Endometrial microvascular endothelial cells (primary cell): Measurements from ENCODE around the gene DNAI1. TPM values are rescaled to one million over a fixed set of nuclear protein-coding genes. Genes with fewer than 3 reads are reported as not detected.

Source experiments
- in situ Hi-C: cut with HindIII; loops from 2 replicates; pipeline ENCODE4 v1.10.0; 2017; ENCODE audit warnings: low sequenced_read_pairs, low pct_unique_long_range_greater_than_20kb; ENCODE audit errors: inconsistent ontology term
- total RNA-seq: library from RNA; depleted of rRNA; stranded (reverse); fragments of >200 nt; gene quantifications from one replicate; pipeline ENCODE4 v1.2.3, GENCODE V29; 2015; ENCODE audit errors: inconsistent ontology term

Gene DNAI1
- total RNA-seq, 1 donor from 2014 or later = not detected

DNA sequence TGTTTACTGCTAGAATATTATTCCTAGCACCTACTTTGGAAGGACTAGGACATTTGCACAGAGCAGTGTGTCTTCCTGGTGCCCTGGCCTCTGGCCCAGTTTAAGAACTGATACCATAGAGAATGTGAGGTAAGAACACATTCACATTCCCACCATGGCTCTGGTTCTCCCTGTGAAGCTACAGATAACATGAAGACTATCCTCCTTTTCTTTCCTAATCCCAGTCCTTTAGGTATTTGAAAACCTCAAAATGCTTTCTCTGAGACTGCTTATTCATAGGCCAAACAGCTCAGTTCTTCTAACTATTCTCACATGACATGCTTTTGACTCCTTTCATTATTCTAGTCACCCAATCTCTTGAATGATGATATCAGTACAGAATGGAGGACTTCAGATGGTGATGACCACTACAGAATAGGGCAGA, 12.1 kb upstream of the DNAI1 start:
- in situ Hi-C loops = no loop called here

DNA sequence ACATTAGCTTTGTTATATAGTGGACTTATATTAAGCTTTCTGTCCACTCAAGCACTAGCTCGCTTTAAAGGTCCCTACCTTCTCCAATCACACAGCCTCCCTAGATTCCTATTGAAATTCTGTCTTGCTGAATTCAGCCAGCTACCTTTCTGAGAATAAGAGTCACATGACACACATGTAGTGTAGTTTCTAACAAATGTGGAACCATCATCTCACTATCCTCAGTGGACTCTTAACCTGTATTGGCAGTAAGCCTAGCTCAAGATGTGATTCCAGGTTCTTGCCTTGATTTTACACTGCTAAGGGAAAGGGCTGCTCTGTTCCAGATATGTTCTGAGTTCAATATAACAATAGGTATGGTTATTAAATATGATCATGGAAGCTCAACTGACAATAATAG, 11.7 kb upstream of the DNAI1 start:
- in situ Hi-C loops = no loop called here

DNA sequence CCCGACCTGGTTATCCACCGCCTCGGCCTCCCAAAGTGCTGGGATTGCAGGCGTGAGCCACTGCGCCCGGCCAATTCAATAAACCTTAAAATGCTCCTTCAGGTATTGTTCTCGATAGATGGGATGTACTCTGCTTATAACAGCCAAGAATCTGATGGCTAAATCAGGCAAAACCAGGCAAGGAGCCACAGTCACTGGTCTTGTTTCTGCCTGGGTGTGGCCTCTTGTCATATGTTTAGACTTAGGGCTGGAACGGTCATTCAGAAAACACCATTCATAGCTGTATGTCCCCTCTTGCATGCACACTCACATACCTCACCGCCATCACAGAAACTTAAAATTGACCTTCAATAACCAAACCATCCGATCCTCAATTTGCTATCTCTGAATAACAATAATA, 8.0 kb upstream of the DNAI1 start:
- in situ Hi-C loops = no loop called here

DNA sequence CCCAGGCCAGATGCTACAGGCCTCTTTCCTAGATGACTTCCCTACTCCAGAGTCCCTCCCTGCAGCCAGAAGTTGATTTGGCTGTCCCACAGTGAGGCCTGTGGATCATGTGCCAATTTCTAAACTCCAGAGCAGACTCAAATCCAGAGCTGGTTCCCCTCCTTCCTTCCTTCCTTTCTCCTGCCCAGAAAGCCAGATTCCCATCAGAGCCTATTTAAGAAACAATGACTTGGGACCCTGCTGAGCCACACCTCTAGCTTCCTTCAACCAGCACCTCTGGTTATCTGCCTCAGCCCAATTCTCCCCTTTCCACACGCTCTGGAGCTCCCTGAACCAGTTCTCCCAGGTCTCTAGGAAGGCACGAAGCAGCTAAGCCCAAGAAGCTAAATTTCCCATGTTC, 7.5 kb upstream of the DNAI1 start:
- in situ Hi-C loops = no loop called here

DNA sequence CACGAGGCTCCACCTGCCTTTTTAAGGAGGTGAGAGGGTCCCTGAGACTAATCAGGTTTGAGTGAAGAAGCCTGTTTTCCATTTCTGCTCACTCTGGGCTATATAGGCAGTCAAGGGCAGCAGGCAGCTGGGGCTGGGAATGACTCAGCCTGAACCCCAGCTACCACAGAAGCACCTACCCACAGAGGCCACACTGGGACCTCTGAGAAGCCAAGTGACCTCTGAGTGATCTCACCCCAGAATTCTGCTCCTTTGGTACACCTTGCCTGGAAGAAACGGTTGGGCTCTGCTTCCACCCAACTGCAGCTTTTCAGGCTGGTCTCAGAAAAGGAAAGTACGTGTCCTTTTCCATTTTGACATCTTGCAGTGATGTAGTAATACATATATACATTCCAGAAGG, 7.1 kb upstream of the DNAI1 start:
- in situ Hi-C loops = no loop called here

DNA sequence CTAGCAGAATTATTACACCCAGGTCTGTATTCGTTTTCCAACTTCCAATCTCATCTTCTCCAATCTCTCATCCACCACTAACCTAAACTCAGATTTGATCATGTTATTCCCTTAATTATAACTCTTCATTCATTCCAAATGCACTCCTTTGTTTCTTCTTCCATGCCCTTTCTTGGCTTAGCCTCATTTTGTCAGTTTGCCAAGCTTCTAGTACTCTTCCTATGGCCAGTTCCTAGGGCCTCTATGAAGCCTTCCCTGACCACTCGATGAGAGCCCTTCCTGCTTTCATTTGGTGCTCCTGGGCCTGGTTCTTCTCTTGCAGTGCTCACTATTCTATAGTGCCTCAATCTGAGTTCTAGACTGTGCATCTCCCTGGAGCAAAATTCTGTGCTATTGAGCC, 6.0 kb upstream of the DNAI1 start:
- in situ Hi-C loops = no loop called here

DNA sequence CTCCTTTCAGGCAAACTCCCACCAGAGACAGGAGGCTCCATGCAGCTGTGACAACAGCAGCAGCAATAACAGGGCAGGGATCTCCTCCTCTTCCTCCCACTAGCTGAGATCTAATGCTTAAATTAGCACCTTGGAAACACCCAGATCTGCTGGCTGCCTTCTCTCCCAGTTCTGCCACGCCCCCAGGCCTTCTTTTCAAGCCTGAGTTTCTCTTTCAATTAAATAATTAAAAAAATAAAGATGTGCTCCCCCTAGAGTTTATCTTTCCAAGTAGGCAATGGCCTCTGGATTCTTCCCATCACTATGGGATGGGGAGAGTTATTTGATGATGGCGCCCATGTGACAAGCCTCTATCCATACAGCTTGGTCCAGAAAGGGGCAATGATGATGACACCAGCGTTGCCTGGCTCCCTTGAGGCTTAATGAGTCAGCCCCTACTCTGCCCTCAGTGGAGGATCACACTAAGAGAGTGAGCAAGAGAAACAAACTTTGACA, 4.0 kb upstream of the DNAI1 start:
- in situ Hi-C loops = no loop called here

DNA sequence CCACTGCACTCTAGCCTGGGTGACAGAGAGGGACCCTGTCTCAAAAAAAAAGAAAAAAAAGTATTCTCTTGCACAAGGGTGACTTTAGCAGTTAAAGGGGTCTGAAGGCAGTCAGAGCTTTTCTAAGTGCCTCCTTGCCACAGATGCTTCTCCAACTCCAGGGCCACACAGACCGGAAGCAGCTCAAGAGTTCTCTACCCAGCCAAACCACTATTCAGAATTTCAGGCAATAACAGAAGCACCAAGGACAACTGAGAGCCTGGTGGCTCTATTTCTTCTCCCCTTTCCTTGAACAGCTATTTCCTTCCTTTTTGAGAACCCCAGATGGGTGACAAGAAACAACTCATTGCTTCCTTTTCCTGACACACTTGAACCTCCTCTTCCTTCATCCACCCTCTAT, 2.5 kb upstream of the DNAI1 start:
- in situ Hi-C loops = no loop called here

DNA sequence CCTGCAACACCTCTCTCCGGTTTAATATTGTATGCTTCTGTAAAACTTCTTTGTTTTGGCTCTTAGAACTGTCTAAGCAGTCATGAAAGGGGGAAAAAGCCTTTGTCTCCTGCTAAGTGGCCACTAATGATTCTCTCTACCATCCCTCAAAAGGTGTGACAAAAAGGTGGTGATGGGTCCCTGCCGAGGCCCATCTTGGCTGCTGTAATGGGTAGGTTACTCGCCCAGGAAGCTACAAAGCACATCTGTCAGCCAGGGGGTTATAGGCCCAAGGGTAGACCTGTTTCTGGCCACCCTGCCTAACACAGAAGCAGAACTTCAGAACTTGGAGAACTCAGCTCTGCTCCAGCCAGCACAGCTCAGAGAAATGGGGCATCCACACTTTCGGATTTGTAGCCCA, 1.9 kb upstream of the DNAI1 start:
- in situ Hi-C loops = no loop called here

DNA sequence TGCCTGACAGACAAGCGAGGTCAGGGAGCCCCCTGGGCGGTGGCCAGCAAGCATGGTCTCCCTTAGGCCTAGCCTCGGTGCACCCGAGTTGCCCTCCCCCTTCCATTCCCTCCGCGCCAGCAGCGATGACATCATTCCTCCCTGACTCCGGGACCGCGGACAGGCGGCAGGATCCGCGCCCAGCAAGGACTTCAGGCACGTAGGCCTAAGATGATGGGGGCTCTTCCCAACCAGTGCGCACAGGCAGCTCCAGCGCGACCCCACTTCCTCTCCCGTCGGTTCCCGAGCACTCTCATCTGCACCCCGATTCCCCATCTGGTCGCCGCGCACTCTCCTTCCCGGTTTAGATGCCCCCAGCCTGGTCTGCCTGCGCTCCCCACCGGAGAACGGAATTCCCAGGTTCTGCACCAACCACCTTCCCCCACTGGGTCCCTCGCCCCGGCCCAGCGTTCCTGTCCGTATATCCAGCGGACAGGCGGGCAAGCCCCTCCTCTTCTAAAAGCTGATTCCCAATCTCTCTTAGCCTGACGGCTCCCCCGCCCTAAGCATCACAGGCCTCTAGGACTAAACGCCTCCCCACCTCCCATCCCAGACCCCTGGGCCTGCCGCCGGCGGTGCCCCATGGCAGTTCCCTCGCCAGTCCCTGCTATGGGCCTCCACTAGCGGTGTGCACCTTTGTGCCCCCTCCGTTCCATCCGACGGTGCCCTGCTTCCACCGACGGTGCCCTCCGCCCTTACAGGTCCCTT, 1.2 kb upstream of the DNAI1 start:
- in situ Hi-C loops = no loop called here

DNA sequence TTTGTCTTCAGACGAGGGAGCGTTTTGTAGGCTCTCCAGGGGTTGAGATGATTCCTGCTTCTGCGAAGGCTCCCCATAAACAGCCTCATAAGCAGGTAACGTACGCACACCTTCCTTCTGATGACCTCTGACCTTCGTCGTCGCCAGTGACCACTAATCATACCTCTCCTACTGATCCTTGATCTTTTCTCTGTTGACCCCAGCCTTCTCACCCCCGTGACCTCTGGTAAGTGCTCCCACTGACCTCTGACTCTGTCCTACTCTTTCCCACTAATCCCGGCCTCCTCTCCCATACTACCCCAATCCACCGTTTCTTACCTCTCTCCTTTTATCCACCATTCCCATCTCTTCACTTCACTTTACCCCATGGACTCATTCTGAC, 345 bp downstream of the DNAI1 start:
- in situ Hi-C loops = no loop called here

DNA sequence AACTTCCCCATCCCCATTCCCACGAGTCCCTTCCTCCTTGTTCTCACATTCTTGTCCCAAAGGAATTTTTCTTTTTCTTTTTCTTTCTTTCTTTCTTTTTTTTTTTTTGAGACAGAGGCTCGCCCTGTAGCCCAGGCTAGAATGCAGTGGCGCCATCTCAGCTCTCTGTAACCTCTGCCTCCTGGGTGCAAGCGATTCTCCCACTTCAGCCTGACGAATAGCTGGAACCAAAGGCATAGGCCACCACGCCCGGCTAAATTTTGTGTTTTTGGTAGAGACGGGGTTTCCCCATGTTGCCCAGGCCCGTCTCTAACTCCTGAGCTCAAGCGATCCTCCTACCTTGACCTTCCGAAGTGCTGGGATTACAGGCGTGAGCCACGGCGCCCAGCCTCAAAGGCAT, 751 bp downstream of the DNAI1 start:
- in situ Hi-C loops = no loop called here

DNA sequence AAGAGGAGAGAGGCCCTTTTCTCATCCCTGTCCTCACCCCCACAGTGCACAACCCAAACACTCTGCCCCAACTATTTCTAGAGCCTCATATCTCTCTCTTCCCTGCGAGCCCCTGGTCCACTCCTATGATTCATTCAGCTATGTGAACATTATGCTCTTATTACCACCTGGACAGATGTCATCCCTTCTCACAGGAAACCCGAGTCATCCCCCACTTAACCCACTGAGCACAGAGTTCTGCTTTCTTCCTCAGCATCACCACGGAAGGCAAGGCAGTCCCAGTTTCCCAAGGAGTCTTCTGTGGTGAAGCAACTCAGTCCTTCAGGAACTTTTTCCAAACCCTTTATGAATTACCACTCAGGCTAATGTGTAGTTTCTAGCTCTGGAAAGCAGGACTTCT, 1.3 kb downstream of the DNAI1 start:
- in situ Hi-C loops = no loop called here

DNA sequence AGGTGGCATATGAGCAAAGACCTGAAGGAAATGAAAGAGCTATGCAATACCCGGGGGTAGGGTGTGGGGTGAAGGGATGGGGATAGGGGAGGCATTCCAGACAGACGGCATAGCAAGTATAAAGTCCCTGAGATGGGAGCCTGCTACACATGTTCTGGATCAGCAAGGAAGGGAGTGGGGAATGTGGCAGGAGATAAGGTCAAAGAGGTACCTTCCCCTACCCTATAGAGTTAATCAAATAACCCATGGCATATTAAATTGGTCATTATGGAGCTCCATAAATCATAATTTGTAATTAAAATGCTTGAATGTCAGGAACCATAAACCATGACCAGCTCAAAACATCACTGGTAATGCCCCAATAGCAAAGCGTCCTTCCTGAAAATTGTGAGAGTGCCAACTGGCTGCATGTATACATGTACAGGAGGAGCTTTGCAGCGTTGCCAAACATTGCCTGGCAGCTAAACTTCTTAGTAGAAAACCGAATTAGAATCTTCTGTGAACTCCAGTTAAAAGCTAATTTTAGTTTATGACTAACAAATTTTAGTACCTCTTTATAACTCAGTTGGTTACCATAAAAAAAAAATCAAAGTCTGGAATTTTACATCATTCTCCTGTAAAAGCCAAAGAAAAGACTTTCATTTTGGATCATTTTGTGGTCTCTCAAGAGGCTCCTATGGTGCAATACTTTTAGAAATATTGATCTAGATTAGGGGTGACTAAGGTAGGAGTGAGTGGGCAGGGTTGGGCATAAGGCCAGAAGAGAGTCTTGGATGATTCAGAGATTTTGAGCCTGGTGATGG, 4.7 kb downstream of the DNAI1 start:
- in situ Hi-C loops = no loop called here

DNA sequence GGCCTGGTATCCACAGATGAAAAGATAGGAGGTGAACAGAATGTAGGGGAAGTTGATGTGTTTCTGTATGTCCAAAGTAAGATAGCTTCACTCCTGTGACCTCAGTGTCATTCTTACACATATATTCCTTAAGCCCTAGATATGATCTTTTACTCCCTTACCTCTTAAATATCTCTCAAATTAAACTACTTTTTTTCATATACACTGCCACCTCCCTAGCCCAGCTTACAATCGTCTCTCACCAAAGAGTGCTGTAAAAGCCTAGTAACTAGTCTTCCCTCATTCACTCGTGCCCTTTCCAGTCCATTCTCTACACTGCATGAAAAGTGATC, 5.3 kb downstream of the DNAI1 start:
- in situ Hi-C loops = no loop called here

DNA sequence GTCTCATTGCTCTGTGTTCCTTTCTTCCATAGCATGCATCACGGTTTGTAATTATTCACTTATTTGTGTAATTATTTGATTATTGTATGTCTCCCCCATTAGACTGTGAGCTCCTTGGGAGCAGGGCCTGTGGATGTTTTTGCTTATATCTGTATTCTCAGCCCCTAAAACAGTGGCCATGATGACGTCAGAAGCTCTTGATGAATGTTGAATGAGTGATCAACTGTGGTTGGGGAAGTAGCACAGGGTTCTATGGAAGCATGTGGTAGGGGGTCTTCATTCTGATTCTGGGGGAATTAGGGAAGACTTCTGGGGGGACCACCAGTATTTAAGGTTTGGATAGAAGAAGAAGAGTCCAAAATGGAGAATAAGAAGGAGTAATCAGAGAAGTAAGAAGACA, 6.0 kb downstream of the DNAI1 start:
- in situ Hi-C loops = no loop called here

DNA sequence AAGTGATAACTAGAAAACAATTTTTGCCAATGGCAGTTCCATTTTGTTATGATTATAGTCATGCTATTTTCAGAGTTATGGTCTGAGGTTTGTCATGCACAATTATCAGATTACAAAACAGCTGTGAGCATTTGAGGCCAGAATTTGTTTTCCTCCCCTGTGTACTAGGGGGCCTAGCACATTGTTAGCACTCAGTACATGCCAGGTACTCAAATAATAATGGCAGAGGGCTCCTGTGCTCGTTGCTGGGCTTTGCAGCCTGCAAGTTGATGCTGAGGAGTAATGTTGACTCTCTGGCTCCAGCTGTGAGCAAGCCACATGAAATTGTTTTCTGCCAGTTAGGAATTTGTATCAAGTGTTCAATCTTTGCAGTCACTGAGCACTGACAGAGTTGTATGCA, 6.9 kb downstream of the DNAI1 start:
- in situ Hi-C loops = no loop called here

DNA sequence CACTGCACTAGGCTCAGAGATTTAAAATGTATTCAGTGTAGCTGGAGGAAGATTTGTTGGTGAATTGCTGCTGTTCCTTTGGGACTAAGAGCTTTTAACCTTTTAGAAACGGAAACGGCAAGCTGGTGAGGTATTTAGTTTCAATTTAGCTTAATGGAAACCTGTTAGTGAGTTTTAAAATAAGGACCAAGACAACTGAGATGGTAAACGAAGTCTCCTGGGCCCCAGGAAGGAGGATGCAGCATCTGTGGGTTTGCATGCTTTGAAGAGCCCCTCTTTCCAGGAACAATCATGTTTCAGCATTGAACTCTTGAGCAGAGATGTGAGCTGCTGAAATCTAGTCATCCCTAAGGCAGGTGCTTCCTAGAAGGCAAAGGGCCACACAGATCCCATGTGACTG, 16.5 kb downstream of the DNAI1 start:
- in situ Hi-C loops = no loop called here

DNA sequence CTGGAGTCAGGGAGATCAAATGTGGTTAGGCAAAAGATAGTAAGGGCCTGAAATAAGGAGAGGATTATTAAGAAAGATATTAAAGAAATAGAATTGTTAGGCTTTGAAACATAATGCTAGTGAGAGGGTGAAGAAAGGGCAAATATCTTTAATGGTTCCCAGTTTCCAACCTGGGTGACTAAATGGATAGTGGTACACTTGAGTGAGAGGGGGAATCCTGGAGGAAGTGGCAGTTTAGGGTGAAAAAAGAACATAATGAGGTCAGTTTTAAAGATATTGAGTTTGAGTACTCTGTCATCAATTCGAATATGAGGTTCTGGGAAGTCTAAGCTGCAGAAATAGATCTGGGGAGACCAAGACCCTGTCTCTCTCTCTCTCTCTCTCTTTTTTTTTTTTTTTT, 18.9 kb downstream of the DNAI1 start:
- in situ Hi-C loops = no loop called here

DNA sequence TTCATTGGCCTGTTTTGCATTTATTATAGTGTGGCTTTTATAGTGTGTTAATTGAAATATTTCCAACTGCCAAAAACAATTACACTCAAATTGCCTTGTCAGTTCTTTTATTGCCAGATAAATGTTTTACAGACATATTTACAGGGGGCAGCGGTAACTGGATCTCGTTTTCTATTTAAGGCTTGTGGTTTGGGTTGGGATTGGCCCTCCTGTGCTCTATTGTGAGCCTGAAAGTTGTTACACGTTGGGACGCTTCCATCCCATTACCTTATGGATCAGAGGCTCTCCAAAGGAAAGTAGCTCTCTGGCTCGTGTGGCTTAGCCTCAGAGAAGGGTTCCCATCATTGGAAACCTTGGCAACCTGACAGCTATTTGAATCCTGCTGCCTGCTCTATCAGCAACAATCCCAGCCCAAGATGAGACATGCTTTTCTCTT, 20.8 kb downstream of the DNAI1 start:
- in situ Hi-C loops = no loop called here
